RKO (cell line): ENCODE data around the gene KRT75.

ENCODE experiments used
- DNase-seq: peaks from one replicate; pipeline ENCODE4 v3.0.0-alpha.2; 2016; ENCODE audit warnings: low spot score

Gene KRT75

DNA sequence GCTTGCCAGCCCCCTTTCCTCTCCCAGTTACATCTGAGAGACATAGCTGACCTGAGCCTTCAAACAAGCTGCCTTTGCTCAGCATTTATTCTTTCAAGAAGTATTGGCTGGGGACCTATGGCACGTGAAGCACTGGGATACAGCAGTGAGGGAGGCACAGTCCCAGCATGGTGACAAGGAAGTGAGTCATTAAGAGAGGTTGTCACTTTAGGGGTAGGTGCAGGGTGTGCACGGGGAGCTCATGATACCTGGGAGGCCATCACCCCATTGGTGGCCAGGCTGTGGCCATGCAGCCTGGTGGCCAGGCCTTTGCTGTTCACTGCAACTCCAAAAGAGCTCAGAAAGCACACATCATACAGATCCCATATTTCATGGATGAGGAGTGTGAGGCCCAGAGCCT is 5.7 kb upstream of the KRT75 start:
- no peak for DNase-seq

DNA sequence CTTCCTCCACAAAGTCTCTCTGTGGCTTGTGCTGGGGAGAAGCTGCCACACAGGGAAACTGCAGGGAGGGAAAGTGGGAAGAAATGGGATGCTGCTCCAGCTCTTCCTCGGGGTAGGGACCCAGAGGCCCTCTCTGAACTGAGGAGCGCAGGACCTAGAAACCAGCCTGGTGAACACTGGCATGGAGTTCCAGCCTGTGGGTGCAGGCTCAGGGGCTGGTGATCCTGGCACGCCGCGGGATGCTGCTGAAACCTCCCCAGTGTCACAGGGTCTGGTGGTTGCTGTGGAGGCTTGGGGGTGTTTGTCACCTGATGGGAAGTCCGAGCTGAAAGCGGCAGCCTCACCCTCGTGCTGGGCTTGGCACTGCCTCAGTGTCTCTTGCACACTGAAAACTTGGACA is 5.2 kb upstream of the KRT75 start:
- DNase-seq, result no peak

DNA sequence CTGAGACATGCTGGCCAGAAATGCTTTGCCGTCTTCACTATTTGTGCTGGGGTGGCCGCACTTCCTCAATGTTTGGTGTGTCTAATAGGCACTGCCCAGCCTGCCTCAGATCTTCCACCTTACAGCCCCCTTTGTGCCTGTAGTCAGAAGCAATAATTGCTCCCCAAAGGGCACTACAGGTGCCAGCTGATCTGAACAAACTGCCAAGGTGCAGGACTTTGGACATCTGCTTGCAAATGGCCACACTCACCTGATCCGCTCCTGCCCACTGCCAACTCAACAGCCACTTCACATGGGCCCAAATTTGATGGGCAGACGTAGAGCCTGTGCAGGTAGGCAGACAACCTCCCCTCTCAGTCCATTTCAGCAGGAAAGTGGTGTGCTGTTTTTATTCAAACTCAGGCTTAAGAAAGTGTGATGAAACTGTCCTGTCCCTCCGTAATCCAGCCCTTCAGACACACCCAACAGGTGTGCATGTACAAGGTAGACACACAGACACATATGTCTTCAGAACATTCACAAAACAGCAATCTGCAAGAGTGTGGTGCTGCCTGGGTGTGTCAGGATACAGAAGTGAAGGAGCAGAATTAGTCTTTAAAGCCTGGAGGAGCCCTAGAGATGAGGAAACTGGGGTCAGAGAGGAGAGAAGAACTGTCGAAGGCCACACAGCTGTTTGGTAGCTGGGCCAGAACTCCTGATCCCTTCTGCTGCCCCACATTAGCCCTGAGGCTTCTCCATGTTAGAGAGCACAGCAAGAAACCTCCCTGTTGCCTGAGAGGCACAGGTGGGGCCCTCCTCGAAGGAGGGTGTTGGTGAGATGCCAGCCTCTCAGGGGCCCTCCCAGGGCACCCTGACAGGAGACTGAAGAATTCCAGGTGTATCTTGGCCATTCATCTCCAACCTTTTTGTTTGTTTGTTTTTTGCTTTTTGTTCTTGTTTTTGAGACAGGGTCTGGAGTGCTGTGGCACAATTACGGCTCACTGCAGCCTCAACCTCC is 4.4 kb upstream of the KRT75 start:
- DNase-seq, result no peak

DNA sequence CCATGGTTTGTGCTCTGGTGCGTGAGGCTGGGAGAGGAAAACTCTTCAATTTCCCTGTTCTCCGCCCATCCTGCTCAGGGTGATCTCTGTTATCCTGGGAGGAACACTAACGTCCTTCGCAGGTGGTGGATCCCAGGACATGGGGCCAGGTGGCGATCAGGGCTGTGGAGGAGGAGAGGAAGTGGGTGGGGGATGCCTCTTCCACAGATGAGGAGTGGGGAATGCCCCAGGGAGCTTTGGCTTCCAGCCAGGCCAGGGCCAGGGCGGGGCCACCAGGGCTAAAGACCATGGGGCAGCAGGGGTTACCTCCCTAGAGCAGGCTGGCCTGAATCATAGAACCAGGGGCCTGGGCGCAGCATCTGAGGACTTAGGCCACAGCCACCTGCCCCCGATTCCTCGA is 3.3 kb upstream of the KRT75 start:
- no peak for DNase-seq

DNA sequence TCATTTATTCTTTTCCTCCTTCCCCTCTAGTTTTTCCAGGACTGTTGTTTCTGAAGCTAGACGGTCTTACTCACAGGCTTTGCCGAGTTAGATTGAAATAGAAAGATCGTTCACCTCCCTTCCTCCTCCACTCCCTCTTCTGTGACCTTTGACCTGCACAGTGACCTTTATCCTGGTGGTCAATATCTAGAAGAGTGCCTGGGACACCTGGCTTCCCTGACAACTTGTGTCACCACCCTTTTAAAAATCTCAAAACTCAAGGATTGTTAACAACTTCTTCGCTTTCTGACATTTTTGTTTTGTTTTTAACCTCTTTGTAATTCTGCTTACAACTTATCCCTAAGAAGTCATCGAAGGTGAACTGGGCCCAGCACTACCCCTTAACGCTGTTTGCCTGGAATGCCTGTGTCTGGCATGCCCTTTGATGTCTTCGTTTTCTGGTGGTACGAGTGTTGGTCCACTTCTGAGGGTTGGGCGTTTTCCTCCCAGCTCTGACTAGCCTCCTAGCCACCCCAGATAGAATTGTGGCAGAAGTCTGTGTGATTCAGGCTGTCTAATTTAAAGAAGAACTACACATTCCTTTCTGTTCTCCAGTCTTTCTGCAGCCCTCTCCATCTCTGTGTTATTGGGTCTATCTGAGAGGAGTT is 2.8 kb upstream of the KRT75 start:
- no peak for DNase-seq

DNA sequence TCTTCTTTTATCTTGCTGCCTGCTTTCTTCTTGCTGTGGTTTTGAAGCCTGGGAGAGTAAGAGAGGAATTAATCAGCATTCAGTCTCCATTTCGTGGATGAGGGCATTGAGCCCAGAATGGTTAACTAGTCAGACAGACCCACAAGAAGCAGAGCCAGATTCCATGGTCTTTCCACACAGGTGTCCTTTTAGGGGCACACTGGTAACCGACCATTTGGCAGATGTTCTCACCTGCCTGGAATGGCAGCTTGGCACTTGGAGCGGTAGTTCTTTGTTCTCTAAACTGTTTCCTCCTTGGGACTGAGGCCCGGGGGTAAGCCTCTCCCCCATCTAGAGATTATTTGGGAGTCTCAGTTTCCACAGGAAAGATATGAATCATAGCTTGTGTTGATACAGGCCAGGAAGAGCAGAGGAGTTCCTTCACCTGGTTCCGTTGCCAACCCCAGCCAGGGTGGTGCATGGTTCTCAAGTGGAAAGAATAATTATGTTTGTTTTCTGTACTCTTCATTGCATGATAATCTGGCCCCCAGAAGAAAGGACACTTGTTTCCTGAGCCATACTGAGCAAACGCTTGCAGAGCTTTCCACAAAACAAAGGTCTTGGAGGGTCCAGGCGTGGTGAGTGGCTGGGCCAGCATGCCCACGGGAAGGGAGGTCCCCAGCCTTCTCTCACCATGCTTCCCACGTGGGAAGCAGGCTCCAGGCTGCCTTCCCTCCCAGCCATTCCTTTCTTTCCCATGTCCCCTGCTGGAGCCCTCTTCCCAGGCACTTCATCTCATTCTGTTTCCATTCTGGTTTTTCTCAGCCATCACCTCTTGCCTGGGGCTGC is 2.0 kb upstream of the KRT75 start:
- no peak for DNase-seq

DNA sequence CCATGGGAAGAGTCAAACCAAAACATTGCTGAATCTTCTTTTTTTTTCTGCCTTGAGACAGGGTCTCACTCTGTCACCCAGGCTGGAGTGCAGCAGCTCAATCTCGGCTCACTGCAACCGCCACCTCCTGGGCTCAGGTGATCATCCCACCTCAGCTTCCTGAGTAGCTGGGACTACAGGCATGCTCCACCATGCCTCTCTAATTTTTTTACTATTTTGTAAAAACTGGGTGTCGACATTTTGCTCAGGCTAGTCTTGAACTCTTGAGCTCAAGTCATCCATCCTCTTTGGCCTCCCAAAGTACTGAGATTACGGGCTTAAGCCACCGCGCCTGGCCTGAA is 1.5 kb upstream of the KRT75 start:
- no peak for DNase-seq

DNA sequence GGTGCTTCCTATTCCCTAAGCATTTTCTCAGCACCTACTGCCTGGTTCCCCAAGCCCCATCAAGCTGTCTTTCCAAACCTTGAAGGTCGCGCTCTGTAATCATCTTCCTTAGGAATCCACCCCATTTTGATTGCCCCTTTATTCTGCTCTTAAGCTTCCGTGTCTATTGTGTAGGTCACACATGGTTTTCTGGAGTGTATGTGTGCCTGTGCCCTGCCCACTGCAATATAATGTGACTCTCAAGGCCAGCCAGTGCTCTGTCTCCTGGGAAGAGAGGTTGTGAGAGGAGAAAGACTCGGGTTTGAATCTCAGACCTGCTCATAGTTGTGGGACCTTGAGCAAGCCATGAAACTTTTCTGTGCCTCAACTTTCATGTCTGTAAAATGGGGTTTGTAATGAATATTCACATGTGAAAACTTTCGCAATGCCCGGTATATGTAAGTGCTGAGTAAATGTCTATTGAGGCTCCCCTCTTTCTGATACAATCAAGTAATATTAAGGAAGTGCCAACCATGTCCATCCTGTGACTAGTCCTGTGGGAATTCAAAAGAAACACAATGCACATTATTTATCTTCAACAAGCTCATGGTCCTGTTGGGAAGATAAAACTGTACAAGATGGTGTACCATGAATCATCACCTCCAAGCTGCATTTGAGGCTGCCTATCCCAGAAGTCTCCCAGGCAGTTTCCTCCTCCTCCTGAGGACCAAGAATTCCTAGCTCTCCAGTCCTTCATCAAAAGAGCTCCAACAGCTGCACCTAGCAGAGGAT is 774 bp upstream of the KRT75 start:
- DNase-seq, result no peak

DNA sequence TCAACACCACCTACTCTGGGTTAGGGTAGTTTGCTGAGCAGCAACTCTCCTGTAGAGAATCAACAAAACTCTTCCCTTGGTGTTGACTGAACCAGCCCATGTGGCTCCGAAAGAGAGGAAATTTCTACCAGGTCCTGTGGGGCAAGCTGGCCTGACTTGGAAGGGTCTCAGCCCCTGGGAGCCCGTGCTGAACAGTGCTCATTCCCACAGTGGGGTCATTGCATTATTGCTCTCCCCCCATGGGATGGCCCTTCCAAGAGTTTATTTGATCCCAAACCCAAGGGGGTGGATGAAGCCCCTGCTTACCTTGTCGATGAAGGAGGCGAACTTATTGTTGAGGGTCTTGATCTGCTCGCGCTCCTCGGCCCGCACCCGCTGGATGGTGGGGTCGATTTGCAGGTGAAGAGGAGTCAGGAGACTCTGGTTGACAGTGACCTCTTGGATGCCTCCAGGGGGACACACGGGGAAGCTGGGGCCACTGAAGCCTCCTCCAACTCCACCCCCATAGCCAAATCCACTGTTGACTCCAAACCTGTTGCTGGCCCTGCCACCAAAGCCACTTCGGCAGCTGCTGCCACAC is 580 bp downstream of the KRT75 start:
- no peak for DNase-seq

DNA sequence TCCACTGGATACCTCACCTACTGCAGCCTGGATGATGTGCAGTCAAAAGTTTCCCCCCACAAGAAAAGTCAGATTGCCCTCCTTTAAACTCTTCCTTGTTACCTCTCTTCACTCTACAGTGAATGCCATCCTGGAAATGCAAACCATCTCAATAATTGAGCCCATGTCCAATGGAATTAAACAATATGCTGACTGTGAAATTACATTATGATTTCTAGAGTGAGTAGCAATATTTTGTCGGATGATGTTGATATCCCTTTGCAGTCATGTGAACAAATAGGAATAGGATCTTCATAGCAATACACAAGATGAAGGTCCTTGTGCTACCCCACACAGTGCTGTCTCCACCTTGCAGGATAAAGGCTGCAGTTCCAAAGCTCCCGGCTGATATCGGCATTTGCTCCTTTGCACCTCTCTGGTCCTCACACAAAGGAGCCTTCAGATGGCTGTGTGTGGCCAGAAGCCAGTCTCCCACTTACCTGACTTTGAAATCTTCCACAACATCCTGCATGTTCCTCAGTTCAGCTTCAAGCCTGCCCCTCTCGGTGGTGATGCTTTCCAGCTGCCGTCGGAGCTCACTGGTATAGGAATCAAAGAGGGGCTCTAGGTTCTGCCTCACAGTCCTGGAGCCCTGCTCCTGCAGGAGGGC is 1.5 kb downstream of the KRT75 start:
- DNase-seq, result no peak

DNA sequence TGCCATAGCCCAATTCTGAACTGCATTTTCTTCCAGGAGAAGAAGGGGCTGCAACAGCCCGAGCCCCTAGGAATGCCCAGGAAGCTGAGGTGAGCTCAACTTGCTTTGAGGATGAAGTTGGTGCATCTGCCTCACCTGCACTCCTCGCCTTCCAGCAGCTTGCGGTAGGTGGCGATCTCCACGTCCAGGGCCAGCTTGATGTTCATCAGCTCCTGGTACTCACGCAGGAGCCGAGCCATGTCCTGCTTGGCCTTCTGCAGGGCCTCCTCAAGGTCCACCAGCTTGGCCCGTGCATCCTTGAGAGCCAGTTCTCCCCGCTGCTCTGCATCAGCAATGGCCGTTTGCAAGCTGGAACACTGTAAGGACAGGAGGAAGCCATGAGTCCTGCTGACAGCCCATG is 6.0 kb downstream of the KRT75 start:
- no peak for DNase-seq

DNA sequence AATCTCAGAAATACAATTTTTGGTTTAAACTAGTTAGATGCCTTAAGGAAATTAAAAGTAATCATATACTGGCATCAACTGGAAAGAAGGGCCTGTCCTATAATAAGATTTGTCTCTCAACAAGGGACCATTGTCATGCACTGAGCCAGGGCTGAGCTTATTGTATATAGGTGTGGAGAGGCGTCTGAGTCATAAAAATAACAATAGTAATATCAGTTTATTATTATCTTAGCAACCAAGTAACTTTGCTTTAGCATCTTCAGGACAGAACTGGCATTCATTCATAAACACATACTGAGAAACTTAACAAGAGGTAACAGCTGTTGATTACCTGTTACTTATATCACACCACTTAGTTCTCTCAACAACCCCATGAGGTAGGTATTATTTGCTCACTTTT is 7.1 kb downstream of the KRT75 start:
- DNase-seq, result no peak

DNA sequence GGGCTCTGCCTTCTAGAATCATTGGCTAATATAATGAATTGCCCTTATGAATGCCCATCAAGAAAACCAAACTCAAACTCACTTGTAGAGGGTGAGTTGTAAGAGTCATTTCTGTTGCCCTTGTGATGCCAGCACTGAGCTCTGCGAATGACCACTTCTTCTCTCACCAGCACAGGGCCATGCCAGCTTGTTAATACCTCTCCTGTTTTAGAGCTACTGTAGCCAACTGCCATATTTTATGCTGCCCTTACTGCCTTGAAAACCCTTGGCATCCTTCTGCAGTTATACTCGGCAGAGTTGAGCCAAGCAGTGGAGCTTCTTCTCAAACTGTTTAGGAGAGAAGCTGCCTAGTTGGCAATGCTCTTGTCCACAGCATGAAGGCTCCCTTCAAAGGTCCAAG is 8.1 kb downstream of the KRT75 start:
- DNase-seq, result no peak

DNA sequence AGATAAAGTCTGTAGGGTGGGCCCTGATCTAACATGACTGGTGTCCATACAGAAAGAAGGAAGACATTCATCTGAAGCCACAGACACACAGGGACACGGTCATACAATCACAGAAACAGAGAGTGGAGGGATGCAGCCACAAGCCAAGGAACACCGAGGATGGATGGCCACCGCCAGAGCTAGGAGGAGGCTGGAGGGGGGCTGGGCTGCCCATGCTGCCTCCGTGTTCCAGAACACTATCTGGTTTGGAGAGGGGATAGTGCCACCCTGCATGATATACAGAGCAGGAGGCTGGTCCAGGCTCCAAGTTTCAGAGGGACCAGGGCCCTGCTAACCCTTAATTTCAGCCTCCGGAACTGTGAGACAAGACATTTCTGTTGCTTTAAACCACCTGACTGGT is 8.7 kb downstream of the KRT75 start:
- DNase-seq, result no peak

DNA sequence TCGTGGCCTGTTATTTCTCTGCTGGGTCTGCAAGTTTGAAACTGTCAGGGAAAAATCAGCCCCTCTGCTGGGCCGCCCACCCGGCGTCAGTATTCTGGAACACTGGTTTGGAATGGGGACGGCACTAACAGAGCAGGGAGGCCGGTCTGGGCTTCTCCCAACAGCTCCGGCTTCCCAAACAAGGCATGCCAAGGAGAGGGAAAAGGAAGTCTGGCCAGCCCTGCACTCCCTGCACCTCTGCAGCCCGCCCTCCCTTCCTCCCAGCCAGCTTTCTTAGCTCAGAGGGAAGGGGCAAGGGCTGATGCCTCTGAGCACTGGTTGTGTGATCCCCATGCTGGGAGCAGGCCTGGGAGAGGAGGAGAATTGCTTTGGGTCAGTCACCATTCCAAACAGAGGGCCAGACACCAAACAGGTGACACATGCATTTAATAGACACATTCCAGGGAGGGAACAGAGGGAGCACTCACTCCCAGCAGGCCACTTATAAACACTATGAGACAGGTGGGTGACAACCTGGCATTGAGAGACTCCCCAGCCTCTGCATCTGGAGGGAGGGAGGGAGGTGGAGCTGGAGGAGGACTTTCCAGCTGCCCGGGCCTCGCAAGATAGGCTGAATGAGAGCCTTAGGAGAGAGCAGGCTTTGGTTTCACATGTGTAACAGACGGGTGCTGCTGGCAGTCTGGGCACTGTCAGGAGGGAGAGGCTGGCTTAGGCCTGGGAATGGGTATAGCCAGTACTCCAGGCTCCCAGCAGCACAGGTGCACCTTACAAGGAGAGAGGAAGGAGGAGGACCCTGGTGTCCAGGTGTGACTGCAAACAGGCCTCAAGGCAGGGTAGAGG is 10.3 kb downstream of the KRT75 start:
- no peak for DNase-seq

DNA sequence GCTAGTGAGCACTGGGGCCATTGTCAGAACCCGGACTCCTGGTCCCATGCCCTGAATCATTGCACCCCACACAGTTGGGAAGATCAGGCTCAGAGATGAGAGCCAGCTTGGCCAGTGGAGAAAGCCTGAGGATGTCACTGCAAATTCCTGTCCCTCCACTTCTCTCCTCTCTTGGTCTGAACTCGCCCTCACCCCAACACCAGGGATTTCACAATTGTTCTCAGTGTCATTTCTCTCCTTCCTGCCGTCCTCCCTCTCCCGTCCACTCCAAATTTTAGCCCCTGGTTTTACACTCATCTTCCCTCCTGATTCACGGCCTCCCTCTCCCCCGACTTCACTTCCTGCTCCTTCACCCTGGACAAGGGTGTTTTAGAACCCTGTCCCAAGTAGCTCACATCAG is 11.1 kb downstream of the KRT75 start:
- DNase-seq, result no peak

DNA sequence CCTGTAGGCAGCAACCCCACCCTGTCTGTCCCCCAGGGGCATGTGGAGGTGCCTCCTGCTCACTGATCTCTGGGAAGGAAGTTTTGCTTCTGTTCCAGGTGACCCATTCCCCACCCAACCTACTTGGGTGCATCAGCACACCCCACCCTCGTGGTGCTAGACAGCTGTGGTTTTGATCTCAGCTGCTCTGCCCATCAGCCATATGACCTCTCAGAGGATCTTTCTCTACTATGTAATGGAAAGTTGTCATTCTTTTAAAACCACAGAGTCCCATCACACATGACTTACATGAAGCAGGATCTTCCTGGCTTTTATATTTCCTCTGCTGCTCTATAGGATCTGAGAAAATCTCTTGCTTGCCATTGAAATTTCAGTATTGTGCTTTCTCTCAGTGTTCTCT is 14.5 kb downstream of the KRT75 start:
- DNase-seq, result no peak

DNA sequence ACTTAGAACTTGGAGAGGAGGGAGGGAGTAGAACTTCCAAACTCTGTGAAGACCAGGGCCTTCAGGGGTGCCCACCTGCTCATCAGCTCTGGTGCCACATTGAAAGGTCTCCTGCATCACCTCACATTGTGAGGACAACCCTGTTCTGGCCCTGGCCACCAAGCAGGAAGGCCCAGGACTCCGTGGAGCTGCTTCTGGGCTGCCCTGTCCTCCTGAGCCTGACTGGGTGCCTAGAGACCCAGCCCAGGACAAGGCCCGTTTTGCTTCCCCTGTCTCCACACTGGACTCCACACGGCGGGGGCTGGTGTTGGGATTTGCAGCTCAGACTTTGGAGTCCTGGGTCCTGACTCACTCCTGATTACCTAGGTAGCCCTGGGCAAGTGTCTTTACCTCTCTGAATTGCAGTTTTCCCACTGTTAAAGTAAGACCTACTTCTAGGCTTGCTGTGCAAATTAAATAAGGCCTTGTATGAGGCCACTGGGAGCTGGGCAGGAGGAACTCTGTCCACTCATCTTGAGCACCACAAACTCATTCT is 15.5 kb downstream of the KRT75 start:
- DNase-seq, result no peak

DNA sequence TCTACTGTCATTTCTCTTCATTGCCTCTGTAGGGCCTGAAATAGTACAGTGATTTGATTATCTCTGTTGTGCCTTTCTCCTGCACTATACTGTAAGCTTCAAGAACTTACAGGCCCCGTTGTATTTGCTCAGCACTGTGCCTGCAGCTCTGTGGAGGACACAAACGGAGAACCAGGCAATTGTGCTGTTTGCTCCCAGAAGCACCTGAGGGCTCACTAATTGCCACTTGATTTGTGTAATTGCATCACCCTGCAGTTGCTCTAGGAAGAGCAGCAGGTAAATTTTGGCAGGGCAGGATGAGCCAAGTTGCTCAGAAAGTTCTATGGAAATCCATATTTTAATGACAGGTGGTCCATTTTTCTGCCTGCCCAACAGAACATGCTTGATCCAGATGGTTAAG is 16.4 kb downstream of the KRT75 start:
- no peak for DNase-seq

DNA sequence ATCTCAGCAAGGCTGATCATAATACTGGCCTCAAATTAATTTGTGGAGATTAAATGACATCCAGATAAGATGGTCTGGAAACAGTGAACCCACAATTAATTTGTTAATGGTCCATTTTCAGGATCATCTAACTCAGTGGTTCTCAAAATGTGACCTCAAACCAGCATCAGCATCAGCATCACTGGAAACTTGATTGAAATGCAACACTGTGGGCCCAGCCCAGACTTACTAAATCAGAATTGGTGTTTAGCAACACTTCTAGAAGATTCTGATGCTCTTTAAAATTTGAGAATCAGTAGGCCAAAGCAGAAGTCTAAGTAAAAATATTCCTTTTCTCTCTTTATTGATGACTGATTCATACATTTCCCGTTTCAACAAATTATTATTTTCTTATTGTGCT is 17.4 kb downstream of the KRT75 start:
- no peak for DNase-seq
